GM21717 (cell line): ENCODE measurements around the gene POU2F2.

Source experiments
- ATAC-seq: cut with Tn5 transposase; IDR thresholded peaks from one replicate; pipeline ENCODE4 v1.9.1; 2021; ENCODE audit warnings: mild to moderate bottlenecking, moderate library complexity; ENCODE audit not compliant: unreplicated experiment

POU2F2 gene

DNA sequence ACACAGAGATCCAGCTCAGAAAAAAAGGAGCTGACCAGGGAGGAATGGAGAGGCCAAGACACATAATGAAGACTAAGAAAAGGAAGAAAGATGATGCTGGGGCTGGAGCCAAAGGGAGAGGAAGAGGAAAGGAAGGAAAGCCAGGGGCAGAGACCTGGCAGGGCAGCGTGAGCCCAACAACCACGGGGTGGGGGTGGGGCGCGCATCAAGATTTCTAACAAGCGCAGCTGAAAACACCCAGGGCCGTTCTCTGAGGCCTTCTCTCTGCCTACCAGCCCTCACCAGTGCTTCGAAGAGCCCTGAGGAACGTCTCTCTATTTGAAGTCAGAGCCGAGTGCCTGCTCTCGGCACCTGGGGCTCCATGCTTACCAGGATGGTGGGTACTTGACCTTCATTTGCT lies 23.6 kb upstream of the POU2F2 start:
- no peak for ATAC-seq

DNA sequence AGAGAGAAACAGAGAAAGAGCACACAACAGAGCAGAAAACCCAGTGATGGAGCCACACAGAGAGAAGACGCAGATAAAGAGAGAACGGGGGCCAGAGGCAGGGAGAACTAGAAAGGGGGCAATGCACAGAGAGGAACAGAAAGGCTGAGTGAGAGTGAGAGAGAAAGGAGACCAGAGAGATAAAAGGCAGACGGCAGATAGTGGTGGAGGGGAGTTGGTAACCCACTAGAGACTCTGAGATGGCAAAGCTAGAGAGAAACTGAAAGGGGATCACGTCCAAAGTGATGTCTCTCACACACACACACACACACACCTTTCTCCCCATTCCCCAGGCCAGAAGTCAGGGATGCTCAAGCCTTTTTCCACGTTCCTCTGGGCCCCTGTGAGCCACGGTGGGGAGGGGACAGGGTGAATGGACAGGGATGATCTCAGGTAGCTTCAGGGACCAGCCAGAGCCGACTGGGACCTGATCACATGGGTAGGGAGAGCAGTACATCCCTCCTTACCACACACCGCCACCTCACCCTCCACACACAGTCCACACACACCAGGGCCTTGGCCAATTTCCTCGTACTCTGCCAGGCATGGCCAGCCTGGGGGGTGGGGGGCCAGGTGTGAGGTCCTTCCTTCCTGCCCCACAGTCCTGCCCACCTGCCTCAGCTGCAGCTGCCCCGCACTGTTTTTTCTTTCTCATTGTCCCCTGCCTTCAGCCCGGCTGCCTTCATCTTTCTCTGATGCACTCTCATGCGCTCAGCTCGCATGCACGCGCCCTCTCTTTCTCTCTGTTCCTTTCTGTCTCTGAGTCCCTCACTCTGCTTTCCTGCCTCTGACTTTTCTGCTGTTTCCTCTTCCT lies 22.5 kb upstream of the POU2F2 start:
- no peak for ATAC-seq

DNA sequence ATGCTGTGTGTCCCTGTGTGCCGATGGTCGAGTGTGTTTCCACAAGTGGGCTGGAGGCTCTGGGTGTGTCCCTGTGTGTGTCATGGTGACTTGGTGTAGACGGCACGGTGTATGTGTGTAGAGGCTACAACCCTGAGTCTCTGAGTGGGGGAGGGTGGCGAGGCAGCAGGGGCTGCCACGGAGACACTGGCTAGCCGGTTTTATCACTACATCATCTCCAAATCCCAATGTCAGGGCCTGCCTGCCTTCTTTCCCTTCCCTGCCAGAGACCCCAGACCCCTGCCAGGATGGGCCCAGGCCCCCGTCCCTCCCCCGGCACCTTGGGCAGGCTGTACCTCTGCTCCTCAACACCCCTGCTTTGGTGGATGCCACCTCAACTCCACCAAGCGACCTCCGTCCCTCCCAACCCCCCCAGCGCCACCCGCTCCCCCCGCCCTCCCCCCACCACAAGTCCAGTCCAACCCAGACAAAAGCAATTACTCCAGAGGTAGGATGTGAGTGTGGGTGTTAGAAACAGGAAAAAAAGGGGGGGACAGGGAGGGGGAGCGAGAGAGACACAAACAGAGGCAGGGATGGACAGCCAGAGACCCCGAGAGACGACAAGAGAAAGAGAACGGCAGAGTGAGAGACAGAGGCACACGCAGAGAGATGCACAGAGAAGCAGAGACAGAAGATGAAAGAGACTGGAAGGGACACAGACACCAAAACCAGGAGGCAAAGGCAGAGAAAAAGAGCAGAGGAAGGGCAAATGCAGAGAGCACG lies 21.6 kb upstream of the POU2F2 start:
- ATAC-seq: no peak

DNA sequence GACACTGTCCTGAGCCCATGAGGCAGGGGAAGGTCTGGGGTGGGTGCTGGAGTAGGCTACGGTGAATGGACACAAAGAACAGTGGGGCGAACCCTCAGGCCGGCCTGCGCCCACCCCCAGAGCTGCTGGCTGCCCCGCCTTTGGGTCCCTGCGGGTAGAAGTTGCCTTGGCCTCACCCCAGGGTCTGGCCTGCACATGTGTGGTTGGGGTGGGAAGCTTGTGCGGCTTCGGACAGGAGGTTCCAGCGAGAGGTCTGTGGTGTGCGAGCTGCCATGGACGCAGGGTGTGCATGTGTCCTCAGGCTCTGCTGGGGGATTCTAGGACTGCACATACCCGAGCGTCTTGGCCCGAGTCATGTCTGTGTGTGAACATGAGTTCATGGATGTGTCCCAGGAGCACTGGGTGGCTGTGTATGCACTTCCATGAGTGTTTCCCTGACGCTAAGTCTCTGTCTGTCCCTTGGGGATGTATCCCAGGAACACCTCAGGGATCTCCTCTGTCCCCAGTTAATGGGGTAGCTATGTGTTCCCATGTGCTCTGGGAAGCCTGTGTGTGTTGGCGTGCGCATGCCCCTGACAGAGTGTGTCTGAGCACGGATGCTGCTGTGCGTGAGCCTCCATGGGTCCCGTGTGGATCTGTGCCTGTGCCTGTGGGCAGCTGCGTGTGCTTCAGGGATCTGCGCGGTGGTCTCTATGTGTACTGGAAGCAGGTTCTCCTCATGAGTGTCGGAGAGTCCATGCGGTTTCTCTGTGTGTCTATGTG lies 20.8 kb upstream of the POU2F2 start:
- ATAC-seq: no peak

DNA sequence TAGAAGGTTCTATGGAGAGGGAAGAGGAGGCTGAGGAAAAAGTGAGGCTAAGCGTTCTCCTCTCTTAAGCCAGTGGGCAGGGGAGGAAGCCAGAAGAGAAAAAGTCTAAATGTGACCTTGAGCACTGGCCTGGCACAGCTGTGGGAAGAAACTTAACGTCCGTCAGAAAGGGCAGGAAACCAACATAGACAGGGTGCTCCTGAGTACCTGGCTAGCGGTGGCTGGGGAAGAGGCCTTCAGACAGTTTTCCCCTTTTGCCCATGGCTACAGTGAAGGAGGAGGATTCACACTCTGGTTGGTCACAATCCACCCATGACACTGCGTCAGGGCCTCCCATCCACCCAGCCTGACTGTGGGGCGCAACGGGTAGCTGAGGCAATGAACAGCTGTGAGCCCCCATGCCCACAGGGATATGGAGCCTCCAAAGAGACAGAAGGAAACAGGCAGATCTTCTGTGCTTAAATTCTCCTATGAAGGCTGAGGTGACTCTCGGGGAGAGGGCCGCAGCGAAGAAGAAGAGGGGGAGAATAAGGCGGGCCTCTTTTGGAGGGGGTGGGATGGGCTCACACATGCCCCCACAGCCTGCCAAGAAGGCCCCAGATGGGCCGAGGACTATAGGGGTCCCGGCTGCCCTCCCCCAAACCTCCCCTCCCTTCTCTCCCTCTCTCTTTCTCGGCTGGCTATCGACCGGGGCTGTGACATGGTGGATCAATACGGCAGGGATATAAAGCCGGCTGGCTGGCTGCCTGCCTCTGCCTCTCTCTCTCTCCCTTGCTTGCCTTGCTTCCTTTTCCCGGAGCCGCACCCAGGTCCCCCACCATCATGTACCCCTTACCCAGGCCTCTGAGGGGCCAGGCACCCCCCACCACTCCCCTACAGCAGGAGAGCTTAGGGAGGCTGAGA lies 19.8 kb upstream of the POU2F2 start:
- ATAC-seq: no peak

DNA sequence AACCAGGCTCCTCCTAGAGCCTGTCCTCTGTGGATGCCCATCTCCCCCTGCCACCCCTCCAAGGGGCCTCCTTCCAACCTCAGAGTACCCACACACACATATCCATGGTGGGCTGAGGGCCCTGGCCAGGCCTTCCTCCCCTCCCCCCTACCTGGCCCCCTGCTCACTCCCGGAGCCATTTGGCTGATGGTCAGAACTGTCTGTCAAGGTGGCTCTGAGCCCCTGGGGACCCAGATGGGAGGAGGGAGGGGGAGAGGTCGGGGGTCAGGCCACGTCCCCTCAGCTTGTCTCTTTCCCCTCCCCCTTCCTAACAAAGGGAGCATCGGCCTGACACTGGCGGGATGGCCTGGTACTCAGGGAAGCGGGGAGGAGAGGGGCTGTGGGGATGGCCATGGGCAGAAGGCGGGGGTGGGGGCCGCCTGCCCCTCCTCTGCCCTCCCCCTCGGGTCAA lies 18.7 kb upstream of the POU2F2 start:
- no peak for ATAC-seq

DNA sequence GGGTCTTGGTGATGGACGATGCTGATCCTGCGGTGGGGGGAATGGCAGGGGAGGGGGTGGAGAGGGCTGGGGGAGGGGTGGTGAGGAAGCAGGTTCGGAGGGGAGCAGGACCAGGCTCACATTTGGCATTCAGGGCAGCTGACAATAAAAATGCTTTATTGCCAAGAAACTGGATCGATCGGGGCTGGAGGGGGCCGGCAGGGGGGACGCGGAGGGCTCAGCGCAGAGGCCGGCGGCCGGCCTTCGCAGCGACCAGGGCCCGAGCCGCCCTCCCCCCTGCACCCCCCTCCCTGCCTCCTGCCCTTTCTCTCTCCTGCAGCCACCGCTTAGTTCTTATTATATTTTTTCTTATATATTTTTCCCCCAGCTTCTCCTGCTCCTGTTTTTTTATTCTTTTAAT lies 18.1 kb upstream of the POU2F2 start:
- ATAC-seq: no peak

DNA sequence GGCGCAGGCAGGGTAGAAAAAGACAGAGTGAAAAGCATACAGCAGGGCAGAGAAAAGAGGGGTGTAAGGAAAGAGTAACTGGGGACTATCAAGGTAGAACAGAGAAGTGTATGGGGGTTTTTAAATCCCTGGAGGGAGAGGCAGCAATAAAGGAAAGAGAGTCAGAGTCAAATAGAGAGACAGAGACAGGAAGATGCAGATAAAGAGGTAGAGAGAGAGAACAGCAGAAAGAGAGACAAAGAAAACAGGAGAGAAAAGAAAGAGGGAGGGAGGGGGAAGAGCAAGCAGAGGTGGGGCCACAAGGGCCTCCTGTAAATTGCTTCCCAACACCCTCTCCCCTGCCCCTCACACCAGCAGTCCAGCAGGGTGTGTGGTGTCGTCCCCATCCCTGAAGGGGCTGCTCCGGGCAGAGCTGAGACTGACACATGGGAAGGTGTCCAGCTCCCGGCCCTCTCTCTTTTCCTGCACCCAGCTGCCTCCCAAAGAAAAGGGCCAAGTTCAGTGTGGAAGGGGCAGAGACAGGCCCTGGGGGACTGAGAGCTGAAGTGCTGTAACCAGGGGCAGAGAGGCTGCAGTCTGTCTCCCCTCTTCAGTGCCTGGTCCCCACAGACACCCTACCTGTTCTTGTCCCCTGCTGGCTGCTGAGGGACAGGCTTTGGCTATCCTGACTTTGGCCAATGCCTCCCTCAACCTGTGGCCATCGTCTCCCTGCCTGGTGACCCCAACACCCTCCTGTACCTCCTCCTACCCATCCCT lies 17.4 kb upstream of the POU2F2 start:
- no peak for ATAC-seq

DNA sequence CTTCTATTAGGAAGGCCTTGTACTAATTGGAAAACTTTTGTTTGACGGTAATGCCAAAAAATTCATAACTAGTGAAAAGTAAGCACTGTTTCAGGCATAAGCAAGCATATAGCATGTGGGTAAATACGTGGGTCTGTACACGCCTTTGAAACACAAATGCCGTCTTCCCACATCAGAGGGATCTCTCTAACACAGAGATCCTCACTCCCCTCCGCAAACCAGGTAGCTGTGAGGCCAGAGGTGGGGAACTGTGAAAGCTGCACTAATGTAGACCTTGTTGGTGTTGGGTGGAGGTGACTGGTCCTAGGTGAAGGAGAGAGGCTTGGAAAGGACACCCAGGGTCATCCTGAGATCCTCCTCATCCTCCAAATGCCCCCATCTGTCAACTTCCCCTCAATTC lies 16.0 kb upstream of the POU2F2 start:
- no peak for ATAC-seq

DNA sequence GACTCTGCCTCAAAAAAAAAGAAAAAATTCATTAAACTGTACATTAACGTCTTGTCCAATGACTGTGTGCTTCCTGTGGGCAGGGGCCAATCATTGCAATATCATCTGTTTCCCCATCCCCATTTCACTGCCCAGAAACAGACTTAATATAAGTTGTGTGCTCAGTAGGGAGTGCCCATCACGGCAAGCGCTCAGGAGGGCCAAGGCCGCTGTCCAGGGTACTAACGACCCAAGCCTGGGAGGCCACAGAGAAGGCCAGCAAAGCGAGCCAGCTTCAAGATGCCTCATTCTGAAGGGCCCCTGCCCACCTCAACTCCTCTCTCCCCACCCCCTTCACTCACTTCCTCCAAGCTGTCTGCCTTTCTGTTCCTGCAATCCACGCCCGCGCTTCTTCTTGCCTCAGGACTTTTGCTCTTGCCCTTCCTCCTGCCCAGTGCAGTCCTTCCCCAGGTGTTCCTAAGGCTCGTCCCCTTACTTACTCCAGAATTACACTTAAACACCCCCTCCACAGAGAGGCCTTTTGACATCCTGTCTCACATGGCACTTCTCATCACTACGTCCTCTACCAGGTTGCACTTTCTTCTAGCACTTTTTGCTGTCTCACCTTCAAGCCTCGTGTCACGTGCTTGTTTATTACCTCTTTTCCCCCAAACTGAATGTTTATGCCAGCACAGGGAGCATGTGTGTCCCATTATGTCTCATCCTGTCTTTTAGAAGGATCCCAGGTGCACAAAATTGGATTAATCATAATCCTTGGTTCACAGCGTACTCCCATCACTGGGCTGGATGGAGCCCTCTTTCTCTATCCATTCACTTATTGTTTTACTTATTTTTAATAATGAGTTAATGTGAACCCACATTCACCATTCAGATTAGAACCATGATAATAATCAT lies 11.3 kb upstream of the POU2F2 start:
- no peak for ATAC-seq

DNA sequence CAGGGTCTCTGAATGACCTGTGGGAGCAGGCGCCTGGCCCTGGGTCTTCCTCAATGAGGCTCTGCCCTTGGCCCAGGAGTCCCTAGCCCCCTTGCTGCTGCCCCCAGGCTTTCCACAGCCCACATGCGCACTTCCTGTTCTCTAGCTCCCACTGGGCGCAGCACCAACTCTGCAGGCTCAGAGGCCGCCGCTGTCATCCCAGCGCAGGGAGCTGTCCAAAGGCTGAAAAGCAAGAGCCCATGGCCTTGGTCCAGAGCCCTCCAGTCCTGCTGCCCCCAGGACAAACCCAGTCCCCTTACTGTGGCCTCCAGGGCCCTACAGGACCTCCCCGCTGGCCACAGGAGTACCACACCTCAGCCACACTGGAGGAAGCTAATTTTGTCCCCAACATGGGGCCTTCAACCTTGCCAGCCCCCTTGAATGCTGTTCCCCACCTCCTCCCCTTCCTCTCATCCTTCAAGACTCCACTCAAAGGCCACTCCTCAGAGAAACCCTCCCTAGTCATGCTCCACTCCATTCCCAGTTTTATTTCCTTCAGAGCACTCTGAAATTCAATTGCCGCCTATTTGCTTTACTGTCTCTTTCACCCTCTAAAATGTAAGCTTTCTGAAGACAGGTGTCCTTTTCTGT lies 8.0 kb upstream of the POU2F2 start:
- no peak for ATAC-seq

DNA sequence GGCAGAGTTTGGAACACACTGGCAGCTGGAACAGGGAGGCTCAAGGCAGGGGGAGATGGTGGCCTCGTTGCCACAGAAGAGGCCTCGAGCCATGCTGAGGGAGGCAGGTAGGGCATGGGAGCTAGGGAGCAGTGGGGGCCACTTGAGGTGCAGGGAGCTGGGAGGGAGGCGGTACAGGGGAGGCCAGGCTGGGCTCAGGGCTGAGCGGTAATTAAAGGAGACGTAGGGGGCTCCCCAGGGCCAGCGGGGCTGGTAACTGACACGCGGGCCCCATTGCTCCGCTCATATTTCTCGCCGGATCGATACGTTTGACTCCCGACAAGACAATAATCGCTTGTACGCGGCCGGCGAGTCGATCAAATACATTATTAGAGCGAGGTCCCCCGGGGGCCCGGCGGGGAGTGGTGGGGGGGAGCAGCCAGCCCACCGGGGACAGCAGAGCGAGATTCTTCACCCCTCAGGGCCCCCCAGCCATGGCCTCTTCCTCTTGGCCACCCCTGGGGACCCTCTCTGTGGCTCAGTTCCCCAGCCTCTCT lies 2.4 kb upstream of the POU2F2 start:
- no peak for ATAC-seq

DNA sequence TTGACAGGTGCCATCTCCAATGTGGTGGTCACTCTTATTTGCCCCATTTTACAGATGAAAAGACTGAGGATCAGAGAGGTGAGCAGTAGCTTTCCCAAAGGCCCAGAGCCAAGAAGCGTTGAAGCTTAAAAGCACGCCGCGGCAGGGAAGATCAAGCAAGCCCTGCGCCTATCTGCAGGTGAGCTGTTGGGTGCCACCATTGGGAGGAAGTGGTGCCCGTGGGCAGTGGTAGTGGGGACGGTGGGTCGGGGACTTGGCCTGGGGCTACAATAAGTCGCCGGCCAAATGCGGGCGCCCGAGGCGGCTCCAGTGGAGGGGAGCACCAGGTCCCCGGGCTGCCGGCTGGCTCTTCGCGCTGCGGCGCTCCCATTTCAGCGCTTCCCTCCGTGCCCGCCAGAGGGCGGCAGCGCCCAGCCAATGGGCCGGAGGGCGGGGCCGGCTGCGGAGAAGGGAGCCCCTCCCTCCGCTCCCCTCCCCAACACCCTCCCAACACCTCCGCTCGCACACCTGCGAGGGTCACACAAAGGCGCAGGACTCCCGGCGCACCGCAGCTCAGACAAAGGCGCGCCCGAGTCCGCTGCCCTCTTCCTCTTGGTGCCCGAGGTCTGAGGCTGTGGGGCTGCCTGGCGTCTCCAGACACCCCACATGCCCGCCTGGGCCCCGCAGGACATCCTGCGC lies 744 bp upstream of the POU2F2 start:
- no peak for ATAC-seq

DNA sequence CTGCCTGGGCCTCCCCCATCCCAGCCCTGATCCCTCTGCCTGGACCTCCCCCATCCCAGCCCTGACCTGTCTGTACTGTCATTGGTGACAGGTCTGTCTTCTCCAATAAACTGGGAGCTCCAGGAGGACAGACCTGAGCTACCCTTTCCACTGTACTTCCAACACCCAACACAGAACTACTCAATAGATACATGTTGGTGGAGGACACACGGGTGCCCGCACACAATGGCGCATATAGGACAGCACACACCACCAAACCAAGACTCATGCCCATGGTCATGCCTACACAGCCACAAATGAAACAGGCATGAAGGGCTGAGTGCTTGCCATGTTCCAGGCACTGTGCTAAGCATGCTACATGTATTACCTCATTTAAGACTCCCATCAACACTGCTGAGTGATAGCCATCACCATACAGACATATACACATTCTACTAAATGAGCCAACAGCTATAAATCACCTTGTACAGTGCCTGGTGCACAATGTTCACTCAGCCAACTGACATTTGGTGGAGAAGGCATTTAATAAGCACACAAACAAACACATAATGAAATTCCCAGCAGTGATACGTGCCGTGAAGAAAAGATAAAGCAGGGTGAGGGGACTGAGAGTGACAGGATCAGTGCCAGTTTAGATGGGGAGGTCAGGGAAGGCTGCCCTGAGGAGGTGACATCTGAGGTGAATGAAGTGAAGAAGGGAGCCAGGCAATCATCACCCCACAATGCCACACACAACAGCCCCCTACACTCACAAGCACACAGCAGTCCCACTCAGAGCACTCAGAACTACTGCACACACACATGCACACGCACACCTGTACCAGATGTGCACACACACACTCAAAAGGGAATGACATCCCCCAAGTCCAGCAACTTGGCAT lies 857 bp downstream of the POU2F2 start:
- ATAC-seq: no peak

DNA sequence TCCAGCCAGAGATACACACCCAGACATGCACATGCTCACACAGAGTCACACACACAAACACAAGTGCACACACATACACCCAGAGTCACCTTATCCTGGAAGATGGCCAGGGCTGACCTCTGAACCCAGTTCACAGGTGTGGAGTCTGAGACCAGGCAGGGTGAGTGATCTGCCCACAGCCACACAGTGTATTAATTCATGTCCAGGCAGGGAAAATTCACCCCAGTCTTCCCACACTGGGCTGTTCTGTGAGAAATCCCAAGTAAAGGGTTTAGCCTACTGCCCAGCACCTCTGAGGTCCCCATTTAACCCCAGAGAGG lies 2.0 kb downstream of the POU2F2 start:
- ATAC-seq: no peak

DNA sequence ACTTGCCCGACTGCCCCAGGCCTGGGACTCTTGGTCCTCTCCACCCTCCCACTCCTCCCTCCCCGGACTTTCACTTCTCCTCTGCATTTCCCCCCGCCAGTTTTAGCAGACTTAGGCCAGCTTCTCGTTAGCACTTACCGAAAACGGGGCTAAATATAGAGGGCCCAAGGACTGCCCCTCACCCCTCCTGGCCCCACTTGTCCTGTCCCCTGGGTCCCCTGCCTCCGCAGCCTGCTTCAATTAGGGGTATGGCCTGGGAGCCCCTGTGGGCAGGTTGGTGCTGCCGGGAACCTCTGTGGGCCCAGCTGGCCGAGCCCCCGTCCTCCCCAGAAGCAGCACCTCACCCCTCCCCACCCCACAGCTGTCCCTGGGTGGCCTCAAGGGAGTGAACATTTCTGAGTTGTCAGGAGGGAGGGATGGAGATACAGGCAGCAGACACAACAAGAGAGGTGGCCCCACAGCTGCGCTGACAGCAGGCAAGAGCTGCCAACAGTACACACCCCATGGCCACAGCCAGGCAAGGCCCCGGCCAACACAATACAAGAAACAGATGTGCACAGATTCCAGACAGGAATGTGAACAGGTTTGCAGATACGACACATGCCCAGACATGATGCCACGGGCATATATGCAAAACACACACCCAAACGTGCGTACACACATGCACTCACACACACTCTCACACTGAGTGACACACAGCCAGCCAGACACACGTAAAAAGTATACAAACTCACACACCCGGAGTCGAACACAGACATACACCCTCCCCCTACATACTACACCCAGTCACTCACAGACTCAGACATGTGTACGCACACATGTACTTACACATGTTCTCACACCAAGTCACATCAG lies 2.6 kb downstream of the POU2F2 start:
- ATAC-seq: no peak
